Tongue (tissue), 3 donors: Measurements from ENCODE around the gene DEFB131B. TPM values are rescaled to one million over a fixed set of nuclear protein-coding genes. Genes with fewer than 3 reads are reported as not detected.
"Not testable (repeated sequence)": the region's sequence is repeated elsewhere in the genome, so short reads cannot be mapped to it uniquely, and the experiment has no call there.

Source experiments
- DNase-seq: peaks from one replicate; pipeline ENCODE4 v3.0.0-alpha.2; 2015
- small RNA-seq: library from RNA; depleted of rRNA; stranded (forward); fragments of <200 nt; gene quantifications from one replicate; pipeline ENCODE3, GENCODE V24; 2014; ENCODE audit warnings: low replicate concordance
- total RNA-seq: library from RNA; depleted of rRNA; stranded (reverse); fragments of >200 nt; gene quantifications from one replicate; pipeline ENCODE4 v1.2.3, GENCODE V29; 2014

The DEFB131B gene
- total RNA-seq, 1 donor from 2014 or later = not detected

- DNase-seq = not testable (repeated sequence)
Observed at GRCh38 chr11:71911321-71911985, 33.2 kb downstream of the DEFB131B start.

- DNase-seq = not testable (repeated sequence)
Observed at GRCh38 chr11:71911986-71912340, 33.7 kb downstream of the DEFB131B start.

GRCh38 chr11:71913756-71914526 lies 35.7 kb downstream of the DEFB131B start:
- peak; percentile 18 for DNase-seq

DNA sequence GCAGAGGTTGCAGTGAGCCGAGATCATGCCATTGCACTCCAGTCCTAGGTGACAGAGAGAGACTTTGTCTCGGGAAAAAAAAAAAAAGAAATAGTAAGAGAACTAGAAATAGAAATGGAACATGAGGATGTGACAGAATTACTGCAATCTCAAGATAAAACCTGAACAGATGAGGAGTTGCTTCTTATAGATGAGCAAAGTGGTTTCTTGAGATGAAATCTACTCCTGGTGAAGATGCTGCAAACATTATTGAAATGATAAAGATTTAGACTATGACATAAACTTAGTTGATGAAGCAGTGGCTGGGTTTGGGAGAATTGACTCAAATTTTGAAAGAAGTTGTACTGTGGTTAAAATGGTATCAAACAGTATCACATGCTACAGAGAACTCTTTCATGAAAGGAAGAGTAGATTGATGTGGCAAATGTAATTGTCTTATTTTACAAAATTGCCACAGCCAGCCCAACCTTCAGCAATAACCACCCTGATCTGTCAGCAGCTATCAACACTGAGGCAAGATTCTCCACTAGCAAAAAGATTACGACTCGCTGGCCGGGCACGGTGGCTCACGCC lies 36.5 kb downstream of the DEFB131B start:
- DNase-seq = no peak

DNA sequence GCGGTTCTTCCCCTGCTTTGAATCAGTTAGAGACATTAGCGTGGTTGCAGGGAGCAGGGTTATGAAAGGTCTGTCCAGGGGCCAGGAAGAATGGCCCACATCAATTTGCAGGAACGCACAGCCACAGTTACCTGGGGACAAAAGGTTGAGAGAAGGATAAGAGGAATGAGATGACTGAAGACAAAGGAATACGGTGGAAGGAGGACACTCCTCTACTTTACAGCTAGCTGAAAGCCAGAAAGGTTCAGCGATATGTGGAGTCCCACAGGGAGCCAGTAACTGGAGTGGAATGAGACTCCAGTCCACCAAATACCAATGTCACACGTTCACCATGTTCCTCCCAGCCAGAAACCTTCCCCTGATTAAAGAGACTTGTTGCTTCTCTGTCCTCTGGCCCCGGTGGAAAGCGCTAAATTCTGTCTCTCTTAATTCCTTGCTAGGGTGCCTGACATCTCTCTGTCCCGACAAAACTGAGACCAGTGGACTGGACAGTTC lies 39.4 kb downstream of the DEFB131B start:
- DNase-seq = no peak

DNA sequence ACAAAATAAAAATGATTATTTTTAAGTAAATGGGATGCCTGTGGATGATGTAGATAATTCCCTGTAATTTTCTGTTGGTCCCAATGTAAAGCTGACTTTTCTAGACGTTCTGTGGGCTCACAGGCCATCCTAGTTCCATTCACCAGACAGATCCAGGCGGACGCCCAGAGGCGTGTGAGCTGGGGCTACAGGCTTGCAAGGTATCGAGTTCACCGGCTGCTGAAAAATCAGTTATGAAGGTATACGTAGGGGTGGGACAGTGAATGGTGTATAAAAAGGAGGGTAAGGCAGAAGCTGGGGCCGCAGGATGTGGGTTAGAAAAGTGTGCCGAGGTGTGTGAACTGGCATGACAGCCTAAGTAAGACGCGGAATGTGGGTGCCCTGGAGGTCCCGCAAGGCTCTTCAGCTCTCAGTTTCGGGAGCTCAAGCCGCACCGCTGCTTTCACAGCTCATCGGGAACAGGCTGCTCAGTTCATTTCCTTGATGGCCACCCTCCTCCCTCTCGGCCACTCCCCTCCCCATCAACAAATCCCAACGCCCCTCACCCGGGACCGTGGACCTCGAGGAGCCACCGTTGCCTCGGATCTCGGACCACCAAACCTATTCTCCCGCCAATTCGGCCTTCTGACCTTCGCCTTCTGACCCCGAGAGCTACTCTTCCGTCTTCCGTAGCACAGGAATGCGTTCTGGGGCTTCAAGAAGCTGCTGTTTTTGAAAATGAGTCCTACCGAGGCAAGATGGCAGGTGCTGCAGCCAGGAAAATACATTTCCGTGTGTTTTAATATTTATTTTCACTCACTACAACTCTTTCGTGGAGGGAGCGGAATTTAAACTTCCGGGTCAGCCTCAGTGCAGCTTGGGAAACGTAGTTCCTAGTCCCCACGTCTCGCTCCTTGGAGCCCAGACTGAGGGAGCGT lies 49.8 kb downstream of the DEFB131B start, which contains the start of gene XNDC1N:
Gene XNDC1N (minus strand): TSS at position 775 of the 917 bp plus-strand sequence. CDS start 5,241 bp downstream, outside the sequence.
- DNase-seq = no peak

GRCh38 chr11:71928737-71929443 lies 50.6 kb downstream of the DEFB131B start, which contains the start of gene RNF121:
TSS of gene RNF121 (plus strand) at chr11:71929046. CDS start at chr11:71929062, 16 bp downstream.
- DNase-seq = peak; percentile 99

- DNase-seq = no peak
Observed at GRCh38 chr11:71929491-71929890, 51.2 kb downstream of the DEFB131B start.

DNA sequence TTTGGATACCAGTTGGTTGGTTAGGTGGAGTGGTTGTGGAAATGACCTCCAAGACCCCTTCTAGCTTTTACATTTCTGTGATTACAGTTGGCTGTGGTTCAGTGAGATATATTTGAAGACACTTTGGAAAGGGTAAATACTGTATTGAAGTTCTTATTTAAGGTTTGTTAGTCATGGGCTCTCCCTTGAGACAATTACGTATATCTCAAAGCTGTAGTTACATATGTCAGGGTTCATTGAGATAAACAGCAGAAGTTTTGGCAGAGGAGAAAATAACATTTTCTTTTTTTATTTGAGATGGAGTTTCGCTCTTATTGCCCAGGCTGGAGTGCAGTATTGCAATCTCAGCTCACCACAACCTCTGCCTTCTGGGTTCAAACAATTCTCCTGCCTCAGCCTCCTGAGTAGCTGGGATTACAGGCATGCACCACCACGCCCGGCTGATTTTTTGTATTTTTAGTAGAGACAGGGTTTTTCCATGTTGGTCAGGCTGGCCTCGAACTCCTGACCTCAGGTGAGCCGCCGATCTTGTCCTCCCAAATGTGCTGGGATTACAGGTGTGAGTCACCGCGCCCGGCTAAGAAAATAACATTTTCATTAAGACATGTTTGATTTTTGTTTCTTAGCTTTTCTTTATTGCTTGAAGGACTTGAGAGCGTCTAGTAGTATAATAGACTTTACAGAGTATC lies 52.4 kb downstream of the DEFB131B start:
- no peak for DNase-seq

DNA sequence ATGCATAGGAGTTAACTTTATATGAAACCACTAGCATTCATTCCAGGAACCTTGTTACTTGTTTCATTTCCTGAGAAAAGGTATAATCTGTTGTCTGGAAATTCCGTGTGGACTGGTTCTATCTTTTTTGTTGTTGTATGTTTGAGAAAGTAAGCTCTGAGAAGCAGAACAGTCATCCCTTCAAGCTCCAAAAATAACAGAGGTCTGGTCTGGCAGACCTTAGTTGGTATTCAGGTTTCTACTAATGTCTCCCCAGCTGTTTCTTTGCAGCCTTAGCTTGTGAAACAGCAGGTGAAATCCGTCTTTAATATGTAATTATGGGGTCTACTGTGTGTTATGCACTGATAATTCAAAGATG lies 53.0 kb downstream of the DEFB131B start:
- DNase-seq = no peak

GRCh38 chr11:71933141-71933933 lies 55.1 kb downstream of the DEFB131B start:
- DNase-seq = no peak

Small RNA genes within 50 kb of the gene (small RNA-seq; reads per million reads assigned to genes)
- gene RNA5SP342 = not detected

Other genes starting within 250 kb of the DEFB131B start
- not detected for gene DEFB108B, start 45.3 kb upstream of the DEFB131B start, total RNA-seq
- 9.4 TPM for gene XNDC1N, start 50.1 kb downstream of the DEFB131B start, total RNA-seq
- 27.7 TPM for gene RNF121, start 50.6 kb downstream of the DEFB131B start, total RNA-seq
- gene IL18BP, start 120.5 kb downstream of the DEFB131B start, total RNA-seq = 4.8 TPM
- gene NUMA1, start 202.1 kb downstream of the DEFB131B start, total RNA-seq = 260 TPM
- gene LRRC51, start 202.4 kb downstream of the DEFB131B start, total RNA-seq = 8.8 TPM
- 40.7 TPM for gene LAMTOR1, start 224.8 kb downstream of the DEFB131B start, total RNA-seq
- not detected for gene TOMT, start 227.5 kb downstream of the DEFB131B start, total RNA-seq
- gene ANAPC15, start 234.2 kb downstream of the DEFB131B start, total RNA-seq = 13.5 TPM